HG02870 (cell line): ENCODE data around the gene SMOC2.
"Not testable (repeated sequence)": the region's sequence is repeated elsewhere in the genome, so short reads cannot be mapped to it uniquely, and the experiment has no call there.

ENCODE experiments used
- ATAC-seq: cut with Tn5 transposase; IDR thresholded peaks from one replicate; pipeline ENCODE4 v1.9.1; 2021; ENCODE audit warnings: mild to moderate bottlenecking, moderate library complexity; ENCODE audit not compliant: unreplicated experiment

SMOC2 gene

DNA sequence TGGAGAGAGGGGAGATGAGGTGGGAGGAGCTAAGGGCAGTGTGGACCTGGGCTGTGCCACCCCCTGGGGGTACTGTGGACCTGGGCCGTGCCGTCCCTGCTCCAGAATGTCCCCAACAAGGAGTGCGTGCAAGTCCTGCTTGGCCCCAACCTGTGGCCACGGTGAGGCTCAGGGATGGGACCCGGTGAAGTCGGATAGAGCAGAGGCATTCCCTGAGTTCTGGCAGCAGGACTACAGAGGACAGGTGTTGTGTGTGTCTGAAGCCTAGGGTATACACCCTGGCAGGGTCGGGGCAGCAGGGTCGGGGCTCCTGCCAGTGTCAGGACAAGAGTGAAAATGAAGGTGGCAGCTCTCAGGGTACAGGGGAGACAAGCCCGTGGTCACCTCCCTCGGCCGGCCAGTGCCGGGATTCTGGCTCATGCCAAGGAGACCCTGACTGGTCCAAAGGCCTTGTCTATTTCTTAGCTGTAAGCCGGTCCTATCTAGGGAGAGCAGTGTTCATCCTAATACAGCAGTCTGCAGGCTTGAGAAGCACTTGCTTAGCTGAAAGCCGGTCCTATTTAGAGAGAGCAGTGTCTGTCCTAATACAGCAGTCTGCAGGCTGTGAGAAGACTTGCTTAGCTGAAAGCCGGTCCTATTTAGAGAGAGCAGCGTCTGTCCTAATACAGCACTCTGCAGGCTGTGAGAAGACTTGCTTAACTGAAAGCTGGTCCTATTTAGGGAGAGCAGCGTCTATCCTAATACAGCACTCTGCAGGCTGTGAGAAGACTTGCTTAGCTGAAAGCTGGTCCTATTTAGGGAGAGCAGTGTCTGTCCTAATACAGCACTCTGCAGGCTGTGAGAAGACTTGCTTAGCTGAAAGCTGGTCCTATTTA is 95.9 kb downstream of the SMOC2 start:
- ATAC-seq, result no peak

DNA sequence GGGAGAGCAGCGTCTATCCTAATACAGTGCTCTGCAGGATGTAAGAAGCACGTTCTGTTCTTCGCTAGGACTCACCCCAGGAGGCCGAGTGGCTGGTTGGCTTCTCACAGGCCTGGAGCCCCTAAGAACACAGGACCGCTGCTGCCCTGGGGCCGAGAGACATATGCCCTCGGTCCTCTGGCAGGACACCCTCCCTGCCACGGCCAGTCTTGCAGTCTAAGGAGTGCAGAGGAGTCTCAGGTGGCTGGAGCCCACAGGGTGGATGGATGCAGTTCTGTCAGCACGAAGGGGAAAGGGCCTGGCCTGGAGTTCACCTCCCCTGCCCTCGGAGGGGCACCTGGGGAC is 96.5 kb downstream of the SMOC2 start:
- ATAC-seq, result no peak

DNA sequence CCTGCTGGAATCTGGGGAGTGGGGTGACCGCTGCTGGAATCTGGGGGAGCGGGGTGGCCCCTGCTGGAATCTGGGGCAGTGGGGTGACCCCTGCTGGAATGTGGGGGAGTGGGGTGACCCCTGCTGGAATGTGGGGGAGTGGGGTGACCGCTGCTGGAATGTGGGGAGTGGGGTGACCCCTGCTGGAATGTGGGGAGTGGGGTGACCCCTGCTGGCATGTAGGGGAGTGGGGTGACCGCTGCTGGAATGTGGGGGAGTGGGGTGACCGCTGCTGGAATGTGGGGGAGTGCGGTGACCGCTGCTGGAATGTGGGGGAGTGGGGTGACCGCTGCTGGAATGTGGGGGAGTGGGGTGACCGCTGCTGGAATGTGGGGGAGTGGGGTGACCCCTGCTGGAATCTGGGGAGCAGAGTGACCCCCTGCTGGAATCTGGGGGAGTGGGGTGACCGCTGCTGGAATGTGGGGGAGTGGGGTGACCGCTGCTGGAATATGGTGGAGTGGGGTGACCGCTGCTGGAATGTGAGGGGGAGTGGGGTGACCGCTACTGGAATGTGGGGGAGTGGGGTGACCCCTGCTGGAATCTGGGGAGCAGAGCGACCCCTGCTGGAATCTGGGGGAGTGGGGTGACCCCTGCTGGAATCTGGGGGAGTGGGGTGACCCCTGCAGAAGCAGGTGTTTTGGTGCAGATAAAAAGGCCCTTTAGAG is 97.4 kb downstream of the SMOC2 start:
- ATAC-seq, result not testable (repeated sequence)

DNA sequence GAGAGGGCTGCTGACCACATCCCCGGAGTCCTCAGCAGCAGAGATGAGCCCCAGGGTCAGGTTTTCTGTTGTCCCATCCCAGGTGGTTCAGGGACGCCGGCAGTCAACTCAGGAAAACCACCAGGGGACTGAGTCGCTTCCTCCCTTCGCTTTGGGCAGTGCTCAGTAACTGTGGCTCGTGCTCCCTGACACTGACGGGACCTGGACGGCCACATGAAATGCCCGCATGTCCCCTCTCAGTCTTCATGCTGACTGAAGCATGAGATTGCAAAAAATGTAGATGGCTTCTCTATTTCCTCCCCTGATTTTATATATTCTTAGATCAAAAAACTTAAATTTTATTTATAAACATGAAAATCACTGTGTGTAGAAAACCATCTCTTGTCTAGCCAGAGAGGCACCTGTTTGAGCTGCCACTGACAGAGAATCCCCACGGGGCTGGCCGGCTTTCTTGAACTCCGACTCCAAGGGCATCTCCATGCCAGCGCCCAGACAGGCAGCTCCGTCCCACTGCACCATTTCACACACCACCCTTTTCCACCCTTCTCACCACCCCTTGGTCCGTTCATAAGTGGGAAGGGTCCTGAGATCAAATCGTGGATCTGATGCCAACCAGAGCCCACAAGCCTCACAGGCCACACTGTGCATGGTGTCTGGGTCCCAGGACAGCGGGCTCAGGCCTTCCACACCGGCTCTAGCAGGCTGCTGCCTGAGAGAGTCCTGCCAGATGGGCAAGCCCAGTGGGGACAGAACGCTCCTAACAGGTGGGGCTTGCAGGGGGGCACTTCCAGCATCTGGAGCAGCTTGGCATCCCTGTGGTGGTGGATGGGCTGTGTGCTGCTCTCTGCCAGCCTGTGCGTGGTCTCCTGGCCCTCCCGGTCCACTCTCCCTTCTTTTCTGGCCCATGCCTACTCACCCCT is 98.2 kb downstream of the SMOC2 start:
- ATAC-seq, result no peak

DNA sequence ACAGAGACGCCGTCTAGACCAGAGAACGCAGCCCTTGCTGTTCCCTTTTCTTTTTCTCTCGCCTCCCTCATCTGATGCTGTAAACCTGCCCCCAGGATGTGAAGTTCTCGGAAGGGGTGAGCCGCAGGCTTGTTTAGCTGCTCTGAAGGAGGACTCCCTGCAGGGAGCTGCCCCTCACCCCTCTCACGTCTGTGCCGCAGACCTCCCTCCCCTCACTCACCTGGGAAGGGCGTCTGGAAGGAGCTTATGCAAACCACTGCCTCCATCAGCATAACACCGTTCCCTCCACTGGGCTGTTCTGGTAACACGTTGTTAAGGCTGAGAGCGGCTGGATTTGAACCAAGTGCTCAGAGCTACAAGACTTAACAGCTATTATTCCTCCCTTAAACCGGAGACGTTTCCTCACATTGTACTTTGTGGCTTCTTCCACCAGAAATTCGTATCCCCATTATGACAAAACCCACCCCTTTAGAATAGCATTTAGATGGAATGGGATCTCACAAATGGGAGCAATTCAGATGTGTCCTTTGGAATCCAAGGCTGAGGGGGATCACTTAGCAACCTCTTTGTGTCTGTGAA is 99.8 kb downstream of the SMOC2 start:
- ATAC-seq, result no peak

DNA sequence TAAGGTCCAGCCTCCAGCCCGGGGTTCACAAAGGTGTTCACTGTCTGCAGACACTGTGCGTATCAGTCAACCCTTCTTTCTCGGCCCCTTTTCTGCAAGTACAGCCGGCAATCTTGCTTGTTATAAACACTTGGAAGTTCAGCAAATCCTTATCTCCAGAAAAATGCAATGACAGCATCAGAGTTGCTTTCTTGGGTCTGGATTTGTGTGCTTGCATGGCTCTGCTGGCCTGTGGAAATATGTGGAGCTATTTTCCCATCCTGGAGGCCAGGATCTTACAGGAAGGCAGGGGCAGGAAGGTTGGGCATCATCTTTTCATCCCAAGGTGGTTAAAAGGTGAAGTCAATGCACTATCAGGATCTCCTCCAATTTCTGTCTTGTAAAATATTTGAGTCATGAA is 100.3 kb downstream of the SMOC2 start:
- ATAC-seq, result no peak

DNA sequence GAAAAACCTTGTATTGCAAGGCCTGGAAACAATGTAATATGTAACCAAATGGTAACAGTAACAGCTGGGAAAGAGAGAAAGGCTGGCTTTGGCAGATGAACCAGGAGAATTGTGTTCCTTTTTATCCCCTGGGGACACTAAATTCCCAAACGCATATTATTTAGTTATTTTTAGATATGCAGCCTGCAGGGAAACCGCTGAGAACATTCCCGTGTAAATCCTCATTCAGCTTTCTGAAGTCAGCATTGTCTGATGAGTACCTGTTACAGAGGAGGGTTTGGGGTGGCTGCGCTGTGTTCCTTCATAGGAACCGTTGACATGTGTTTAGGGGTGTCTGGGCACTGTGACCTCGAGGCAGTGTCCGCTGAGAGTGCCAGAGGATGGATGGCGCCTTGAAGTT is 101.3 kb downstream of the SMOC2 start:
- no peak for ATAC-seq

DNA sequence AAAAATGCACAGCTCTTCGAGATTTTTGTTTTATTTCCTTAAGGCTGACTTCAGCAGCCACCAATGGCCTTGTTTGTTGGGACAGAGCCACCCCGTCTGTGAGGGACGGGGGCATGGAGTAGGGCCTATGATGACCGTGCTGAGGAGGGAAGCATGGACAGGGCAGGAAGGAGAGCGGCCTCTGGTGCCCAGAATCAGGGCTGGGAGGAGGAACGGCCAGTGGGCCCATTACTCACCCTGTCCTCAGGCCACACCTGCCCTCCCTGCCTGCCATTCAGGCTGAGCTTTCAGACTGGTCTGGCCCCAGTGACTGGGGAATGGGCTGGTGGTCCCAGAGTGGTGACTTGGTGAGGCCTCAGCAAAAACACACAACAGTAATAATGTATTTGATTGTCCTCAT is 104.4 kb downstream of the SMOC2 start:
- no peak for ATAC-seq

DNA sequence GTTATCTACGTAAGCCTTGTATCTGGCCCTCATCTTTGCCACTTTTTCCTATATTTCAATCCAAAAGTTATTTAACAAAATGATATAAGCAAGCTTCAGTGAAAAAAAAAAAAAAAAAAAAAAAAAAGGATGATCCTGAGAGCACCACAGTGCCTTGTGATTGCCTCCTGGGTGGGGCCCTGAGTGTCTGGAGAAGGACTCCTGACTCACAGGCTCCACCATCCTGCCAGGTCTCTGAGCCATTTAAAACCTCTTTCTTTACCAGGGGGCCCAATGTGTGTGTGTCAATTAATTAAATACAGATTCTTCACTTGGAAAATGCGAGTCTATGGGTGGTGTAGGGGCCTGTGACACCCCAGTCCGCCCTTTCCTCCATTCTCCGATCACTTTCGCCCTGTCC is 105.2 kb downstream of the SMOC2 start:
- ATAC-seq, result no peak

DNA sequence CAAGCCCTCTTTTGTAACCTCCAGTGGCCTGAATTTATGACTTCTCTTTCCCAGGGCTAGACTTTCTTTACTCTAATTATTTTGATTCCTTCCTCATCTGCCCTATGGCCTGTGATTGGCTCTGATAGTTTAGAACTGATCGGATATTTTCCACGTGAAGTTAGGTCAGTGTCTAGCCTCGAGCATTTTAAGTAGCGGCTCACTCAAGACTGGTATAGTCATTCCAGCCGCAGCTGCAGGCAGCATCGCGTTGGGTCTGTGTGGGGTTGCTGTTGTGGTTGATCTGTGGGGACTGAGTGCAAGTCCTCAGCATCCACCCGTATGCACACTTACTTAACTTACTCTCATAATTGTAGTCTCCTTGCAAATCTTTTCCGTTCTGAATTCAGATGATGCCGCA is 105.7 kb downstream of the SMOC2 start:
- no peak for ATAC-seq

DNA sequence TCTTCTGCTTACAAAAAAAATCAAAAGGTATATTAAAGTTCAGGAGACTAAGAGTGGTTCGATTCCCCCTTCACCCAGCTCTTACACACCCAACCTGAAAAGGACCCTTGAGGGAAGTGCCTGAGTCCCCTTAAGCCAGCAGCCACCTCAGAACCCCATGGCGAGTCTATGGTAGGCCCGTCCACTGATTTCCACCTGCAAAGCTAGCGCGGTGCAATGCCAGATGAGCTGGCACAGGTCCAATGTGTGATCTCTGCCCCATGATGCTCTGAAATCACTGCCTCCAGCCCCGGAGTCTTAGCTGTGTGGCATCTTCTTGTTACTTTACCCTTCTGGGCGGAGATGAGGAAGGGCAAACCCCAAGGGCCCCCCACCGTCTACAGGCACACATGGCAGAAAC is 109.3 kb downstream of the SMOC2 start:
- no peak for ATAC-seq

DNA sequence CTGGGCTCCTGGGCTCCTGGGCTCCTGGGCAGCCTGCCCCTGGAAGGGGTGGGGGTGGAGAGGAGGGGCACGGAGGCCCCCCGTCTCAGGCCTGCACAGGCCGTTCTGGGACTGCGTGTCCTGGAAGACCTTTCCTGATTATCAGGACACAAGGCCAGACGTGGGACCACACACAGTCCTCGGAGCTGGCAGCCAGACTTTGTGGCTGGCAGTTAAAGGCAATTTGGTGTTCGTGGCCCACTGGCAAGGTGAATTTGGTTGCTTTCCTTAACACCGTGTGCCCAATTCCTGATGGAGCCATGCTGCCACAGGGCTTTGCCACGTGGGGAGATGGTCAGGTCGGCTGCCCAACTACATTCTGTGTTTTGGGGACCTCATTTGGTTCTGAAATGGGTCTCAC is 113.5 kb downstream of the SMOC2 start:
- no peak for ATAC-seq

DNA sequence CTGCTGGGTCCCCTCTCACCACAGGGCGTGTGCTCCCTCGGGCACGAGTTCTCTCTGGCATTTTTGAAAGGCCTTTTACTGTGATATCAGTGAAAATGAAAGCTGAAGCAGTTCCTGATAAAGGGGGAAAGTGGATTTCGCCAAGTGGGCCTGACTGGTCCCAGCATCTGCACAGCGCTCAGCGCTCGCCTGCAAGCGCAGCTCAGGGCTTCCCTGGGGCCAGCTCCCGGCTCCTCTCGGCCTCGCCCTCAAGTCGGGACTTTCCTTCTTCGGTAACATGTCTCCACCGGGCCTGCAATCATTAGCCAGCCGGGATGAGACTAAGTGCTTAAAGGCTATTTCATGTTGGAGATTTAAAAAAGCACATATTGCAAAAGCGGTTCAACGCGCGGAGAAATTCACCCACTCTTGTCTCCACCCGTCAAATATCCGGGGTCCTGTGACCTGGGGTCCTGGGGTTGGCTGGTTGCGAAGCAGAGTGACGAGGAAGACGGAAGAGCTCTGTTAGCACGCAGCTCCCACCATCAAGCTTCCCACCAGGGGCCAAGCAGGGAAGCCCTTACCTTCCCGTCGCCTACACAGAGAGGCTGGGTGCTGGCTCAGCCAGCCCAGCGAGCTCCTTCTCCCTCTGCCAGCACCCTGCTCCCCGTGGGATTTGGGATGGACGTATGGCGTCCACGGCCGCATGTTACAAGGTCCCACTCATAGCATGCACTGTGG is 114.1 kb downstream of the SMOC2 start:
- ATAC-seq, result no peak

DNA sequence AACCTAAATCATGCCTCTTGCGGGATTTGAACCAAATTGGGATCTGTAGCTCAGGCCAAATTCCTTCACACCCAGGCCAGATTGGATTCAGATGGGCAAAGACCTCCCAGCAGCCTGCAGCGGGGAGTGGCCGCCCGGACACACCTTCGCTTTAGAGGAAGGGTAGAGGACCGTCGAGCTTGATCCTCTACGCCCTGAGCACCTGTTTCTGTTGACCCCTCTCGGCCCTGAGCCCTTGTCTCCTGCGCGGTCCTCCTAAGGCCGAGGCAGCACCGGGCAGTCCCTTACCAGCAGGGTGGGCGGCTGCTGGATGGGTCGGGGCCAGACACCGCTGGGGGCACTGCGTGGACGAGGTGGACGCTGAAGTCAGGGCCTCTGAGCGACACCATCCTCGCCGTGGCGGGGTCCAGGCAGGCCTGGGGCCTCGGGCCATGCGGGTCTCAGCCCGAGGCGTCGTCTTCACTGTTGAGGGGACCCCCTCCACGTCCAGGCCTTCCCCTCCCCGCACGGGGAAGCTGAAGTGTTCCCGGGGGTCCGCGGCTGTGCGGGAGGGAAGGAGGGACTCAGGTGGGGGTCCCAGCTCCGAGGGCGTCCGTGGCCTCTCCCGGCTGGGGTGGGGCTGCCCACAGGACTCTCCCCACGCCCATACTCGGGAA is 114.8 kb downstream of the SMOC2 start:
- no peak for ATAC-seq

DNA sequence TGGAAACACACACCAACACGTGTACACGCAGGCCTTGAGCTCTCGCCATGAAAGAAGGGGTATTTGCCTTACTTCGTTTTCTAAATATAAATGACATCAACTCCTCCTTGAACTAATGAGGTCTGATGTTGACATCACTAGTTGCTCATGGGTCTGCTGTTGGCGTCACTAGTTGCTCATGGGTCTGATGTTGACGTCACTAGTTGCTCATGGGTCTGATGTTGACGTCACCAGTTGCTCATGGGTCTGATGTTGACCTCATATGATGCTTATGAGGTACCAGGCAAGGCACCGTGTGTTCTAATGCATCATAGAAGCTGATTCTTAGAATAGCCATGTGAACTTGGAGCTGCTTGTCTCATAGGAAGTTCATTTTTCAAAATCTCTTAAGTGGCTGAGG is 116.5 kb downstream of the SMOC2 start:
- ATAC-seq, result no peak

DNA sequence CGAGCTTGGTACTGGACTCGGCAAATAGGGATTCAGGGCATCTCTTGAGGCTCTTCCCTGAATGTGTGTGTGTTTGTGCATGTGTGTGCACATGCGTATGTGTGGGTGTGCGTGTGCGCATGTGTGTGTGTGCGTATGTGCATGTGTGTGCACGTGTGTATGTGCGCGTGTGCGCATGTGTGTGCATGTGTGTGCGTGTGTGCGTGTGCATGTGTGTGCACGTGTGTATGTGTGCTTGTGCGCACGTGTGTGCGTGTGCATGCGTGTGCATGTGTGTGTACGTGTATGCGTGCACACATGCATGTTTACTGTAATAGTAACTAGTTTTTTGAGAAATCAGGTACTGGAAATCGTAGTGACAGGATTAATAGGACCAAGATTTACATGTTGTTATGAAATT is 117.7 kb downstream of the SMOC2 start:
- ATAC-seq, result no peak

DNA sequence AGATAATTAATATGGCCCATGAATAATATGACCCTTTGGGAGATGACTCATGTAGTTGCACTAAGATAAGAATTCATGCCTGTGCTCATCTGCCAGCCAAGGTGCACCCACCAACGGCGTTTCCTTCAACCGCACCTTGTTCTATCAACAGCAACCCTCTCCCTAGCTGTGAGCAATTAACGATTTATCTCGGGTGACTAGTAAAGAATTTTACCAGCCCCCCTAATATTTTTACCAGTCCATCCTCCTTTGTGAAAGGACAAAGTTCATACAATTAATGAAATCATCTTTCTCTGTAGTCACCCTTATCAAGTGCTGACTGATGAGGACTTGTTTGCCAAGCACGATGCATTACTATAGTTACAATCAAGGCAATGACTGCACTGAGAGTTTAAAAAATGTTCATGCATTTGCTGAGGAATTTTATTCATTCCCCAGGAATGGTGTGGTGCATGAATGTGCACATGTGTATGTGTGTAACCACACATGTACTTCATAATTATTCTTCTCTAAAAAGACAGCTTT is 118.7 kb downstream of the SMOC2 start:
- no peak for ATAC-seq

DNA sequence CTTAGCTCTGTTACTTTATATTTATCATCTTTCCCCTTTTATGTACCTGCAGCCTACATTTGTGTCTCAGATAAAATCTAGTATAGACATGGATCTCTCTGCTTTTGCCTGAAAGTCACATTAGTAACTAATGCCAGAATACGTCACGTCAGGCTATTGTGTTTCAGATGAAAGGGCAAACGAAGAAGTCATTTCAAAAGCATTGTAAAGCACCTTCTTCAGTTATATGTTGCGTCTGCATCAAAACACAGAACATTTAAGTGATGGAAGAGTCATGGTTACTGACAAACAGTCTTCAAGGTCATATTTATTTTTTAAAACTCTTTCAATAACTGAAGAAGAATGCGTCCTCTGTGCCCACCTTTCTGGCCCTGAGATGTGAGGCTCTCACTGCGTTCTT is 119.1 kb downstream of the SMOC2 start:
- no peak for ATAC-seq

DNA sequence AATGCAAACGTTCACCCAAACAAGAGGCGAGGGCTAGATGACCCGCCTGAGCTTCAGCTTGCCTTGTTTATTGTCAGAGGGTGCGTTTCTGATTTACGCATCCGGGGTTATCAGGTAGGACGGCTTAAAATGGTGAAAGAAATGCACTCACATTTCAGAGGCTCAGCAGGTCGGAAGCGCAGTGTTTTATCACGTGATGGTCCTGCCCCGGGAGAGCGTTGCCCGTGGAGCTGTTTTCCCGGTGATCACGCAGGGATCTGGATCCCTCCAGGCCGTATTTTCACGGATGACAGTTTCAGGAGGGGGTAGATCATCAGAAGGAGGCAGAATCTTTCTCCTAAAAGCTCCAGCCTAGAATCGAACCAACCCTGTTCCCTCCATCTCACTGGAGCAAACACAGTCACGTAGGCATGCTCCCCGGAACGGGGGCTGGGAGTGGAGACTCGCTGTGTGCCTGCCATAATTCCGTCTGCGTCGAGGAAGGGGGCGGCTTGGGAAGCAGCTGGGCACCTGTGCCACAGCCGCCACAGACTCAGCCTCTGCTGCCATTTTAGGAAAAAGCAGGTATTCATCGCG is 121.7 kb downstream of the SMOC2 start:
- no peak for ATAC-seq
